ENCODE data around the gene MID1IP1. TPM values are rescaled to one million over a fixed set of nuclear protein-coding genes. Genes with fewer than 3 reads are reported as not detected.

Gene MID1IP1
- total RNA-seq, 1 donor from 2014 or later = 95.5 TPM

DNA sequence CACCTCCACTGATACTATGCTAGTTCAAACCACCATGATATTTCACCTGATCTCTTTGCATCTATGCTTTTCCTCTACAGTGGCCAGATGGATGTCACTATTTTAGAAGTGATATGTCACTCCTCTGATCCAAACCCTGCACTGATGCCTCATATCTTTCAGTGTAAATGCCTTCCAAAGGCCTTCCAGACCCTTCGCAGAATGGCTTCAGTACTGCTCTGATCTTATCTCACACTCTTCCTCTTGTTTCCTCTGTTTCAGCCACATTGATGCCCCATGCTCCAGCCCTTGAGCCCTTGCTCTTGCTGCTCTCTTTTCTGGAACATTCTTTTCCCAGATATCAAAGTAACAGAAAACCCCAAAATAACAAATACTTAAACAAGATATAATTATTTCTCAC lies 17.9 kb downstream of the MID1IP1 start:
- Histone ChIP-seq H3K27me3 (ENCODE audit: low read depth) (no peaks in the 10 kb centered on the region), H3K4me1 (peaks cover 22% of the 10 kb centered on the region), H3K4me3 (no peak overlapping the region), H3K27ac (no peak overlapping the region), H3K36me3 (no peaks in the 10 kb centered on the region), H3K9me3 (no peaks in the 10 kb centered on the region)
- ATAC-seq (no peak), DNase-seq (no peak)
- TF ChIP-seq, protein P1, sequence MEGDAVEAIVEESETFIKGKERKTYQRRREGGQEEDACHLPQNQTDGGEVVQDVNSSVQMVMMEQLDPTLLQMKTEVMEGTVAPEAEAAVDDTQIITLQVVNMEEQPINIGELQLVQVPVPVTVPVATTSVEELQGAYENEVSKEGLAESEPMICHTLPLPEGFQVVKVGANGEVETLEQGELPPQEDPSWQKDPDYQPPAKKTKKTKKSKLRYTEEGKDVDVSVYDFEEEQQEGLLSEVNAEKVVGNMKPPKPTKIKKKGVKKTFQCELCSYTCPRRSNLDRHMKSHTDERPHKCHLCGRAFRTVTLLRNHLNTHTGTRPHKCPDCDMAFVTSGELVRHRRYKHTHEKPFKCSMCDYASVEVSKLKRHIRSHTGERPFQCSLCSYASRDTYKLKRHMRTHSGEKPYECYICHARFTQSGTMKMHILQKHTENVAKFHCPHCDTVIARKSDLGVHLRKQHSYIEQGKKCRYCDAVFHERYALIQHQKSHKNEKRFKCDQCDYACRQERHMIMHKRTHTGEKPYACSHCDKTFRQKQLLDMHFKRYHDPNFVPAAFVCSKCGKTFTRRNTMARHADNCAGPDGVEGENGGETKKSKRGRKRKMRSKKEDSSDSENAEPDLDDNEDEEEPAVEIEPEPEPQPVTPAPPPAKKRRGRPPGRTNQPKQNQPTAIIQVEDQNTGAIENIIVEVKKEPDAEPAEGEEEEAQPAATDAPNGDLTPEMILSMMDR (IDR thresholded peaks at IDR 0.05) = no peak
- intact Hi-C loops (cut with DNase I) = no loop called here

GRCh38 chrX:38819709-38820108 lies 18.4 kb downstream of the MID1IP1 start:
- intact Hi-C loops (cut with DNase I) = no loop called here
- Histone ChIP-seq H3K4me3 (no peak overlapping the region), H3K27ac (no peak overlapping the region), H3K4me1 (peaks cover 22% of the 10 kb centered on the region), H3K9me3 (no peaks in the 10 kb centered on the region), H3K27me3 (ENCODE audit: low read depth) (no peaks in the 10 kb centered on the region), H3K36me3 (no peaks in the 10 kb centered on the region)
- no peak for DNase-seq
- ATAC-seq = no peak
- TF ChIP-seq, protein P1 (IDR thresholded peaks at IDR 0.05) = no peak

GRCh38 chrX:38820751-38821150 lies 19.5 kb downstream of the MID1IP1 start:
- Histone ChIP-seq H3K9me3 (no peaks in the 10 kb centered on the region), H3K36me3 (no peaks in the 10 kb centered on the region), H3K4me3 (no peak overlapping the region), H3K27me3 (ENCODE audit: low read depth) (no peaks in the 10 kb centered on the region), H3K27ac (no peak overlapping the region), H3K4me1 (peaks cover 22% of the 10 kb centered on the region)
- intact Hi-C loops (cut with DNase I) = no loop called here
- no peak for ATAC-seq
- TF ChIP-seq, protein P1 (IDR thresholded peaks at IDR 0.05) = no peak
- DNase-seq = no peak

DNA sequence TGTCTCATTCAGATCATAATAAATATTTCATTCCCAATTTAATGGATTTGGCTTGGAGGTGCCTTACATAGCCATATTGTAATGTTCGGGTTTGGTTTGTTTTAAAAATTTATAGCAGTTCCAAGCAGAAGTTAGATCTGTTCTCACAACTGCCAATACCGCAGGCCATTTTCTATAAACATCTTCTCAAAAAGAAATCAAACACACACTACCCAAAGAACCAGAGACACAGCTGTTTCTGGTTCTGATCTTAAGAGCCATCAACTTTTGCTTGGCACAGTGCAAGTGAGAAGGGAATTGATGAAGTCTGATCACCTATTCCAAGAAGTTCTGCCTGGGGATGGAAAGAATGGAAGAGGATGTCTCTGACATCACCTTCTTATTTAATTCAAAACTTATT lies 22.9 kb downstream of the MID1IP1 start:
- Histone ChIP-seq H3K4me3 (no peak overlapping the region), H3K36me3 (no peaks in the 10 kb centered on the region), H3K27me3 (ENCODE audit: low read depth) (no peaks in the 10 kb centered on the region), H3K9me3 (no peaks in the 10 kb centered on the region), H3K4me1 (no peaks in the 10 kb centered on the region), H3K27ac (no peak overlapping the region)
- ATAC-seq (no peak), DNase-seq (no peak)
- intact Hi-C loops (cut with DNase I) = no loop called here
- TF ChIP-seq, protein P1 (IDR thresholded peaks at IDR 0.05) = no peak

GRCh38 chrX:38831949-38832348 lies 30.7 kb downstream of the MID1IP1 start:
- intact Hi-C loops (cut with DNase I) = no loop called here
- no peaks in the 10 kb centered on the region for H3K36me3 ChIP-seq
- no peak overlapping the region for H3K4me3 ChIP-seq
- H3K4me1 ChIP-seq = no peaks in the 10 kb centered on the region
- no peaks in the 10 kb centered on the region for H3K9me3 ChIP-seq
- TF ChIP-seq, protein P1 (IDR thresholded peaks at IDR 0.05) = no peak
- no peak for DNase-seq
- no peak overlapping the region for H3K27ac ChIP-seq
- no peaks in the 10 kb centered on the region for H3K27me3 ChIP-seq (ENCODE audit: low read depth)
- ATAC-seq = no peak

GRCh38 chrX:38837389-38837788 lies 36.1 kb downstream of the MID1IP1 start:
- TF ChIP-seq, protein P1 (IDR thresholded peaks at IDR 0.05) = no peak
- no peak overlapping the region for H3K27ac ChIP-seq
- intact Hi-C loops (cut with DNase I) = no loop called here
- ATAC-seq = no peak
- no peaks in the 10 kb centered on the region for H3K4me1 ChIP-seq
- DNase-seq = no peak
- H3K27me3 ChIP-seq (ENCODE audit: low read depth) = no peaks in the 10 kb centered on the region
- H3K36me3 ChIP-seq = no peaks in the 10 kb centered on the region
- H3K4me3 ChIP-seq = no peak overlapping the region
- no peaks in the 10 kb centered on the region for H3K9me3 ChIP-seq
